ENCODE data around the gene GALNS. TPM values are rescaled to one million over a fixed set of nuclear protein-coding genes. Genes with fewer than 3 reads are reported as not detected.

Gene GALNS
- total and polyA plus RNA-seq, 2 donors (not counting 1 experiment from before 2014, with no cell fraction given) = 45.5 to 68.4 TPM

- peaks cover 5% of the 10 kb centered on the region for H4K20me1 ChIP-seq (ENCODE audit: control insufficient read depth, insufficient read depth, low read length, poor library complexity, severe bottlenecking)
These were observed 40.7 kb downstream of the GALNS start for GRCh38 chr16:88815901-88816589.

More at GRCh38 chr16:88815901-88816589, 40.7 kb downstream of the GALNS start:
- H3K36me3 ChIP-seq (replicated peaks in 1 of 2; ENCODE audit: control extremely low read depth in 1 of 2, control insufficient read depth in 1 of 2, extremely low read depth in 1 of 2, insufficient read depth in 2 of 2, low read length in 1 of 2) = peaks cover 0 to 3% of the 10 kb centered on the region in 2 experiments
- peak; percentile 26 for ATAC-seq (ENCODE audit: low read depth)
- no peak overlapping the region for H3K4me3 ChIP-seq (ENCODE audit: control extremely low read depth in 1 of 5, extremely low read depth in 1 of 5, insufficient read depth in 1 of 5, low read depth in 2 of 5, low read length in 4 of 5)
- Mint-ChIP-seq H3K27ac (no peak overlapping the region), H3K9me3 (ENCODE audit: insufficient read depth) (no peaks in the 10 kb centered on the region), H3K4me3 (no peak overlapping the region), H3K4me1 (peaks cover 4% of the 10 kb centered on the region), H3K27me3 (no peaks in the 10 kb centered on the region)
- ChIA-PET POLR2A (interaction anchor here (1.3 kb wide), 1 partner anchor 402 kb away, joined by 3 read pairs; the partner anchor contains the start of gene ZNF778), CTCF (interaction anchor here (0.6 to 4.3 kb wide), 11 partner anchors 13 to 401 kb away, joined by 3 to 19 read pairs (median 5); partner anchors contain the start of genes CYBA, GALNS, TRAPPC2L and ZNF778)
- H3K9me3 ChIP-seq (ENCODE audit: control extremely low read depth in 1 of 3, control insufficient read depth in 2 of 3, insufficient read depth in 1 of 3, low read length in 2 of 3) = no peaks in the 10 kb centered on the region
- intact Hi-C loops (cut with micrococcal nuclease) = loop anchor here (1.0 to 2.0 kb wide), 2 partner anchors 127 to 400 kb away; no protein-coding TSS in a partner anchor
- no peak overlapping the region for H3K9ac ChIP-seq (ENCODE audit: low read length)
- H2AFZ ChIP-seq (ENCODE audit: insufficient read depth, low read depth, low read length, poor library complexity, severe bottlenecking) = no peak overlapping the region
- H3K27ac ChIP-seq (ENCODE audit: low read length in 2 of 2) = no peak overlapping the region
- TF ChIP-seq CTCF (IDR thresholded peaks at IDR 0.05) (peak; percentile 84), EZH2 (IDR thresholded peaks at IDR 0.05; ENCODE audit: borderline replicate concordance, insufficient read depth, low read depth, low read length, poor library complexity, severe bottlenecking) (no peak)
- no peaks in the 10 kb centered on the region for H3K27me3 ChIP-seq (replicated peaks in 1 of 4; ENCODE audit: control extremely low read depth in 1 of 4, control insufficient read depth in 3 of 4, insufficient read depth in 4 of 4, low read length in 3 of 4)
- WGBS (ENCODE audit: insufficient coverage) = 52% methylated on average over 18 of the region's 19 CpGs
- peaks cover under 1 to 16% of the 10 kb centered on the region in 2 donors for H3K4me1 ChIP-seq (ENCODE audit: control insufficient read depth in 2 of 2, insufficient read depth in 2 of 2, low read length in 2 of 2)
- H3K4me2 ChIP-seq (replicated peaks; ENCODE audit: low read depth, low read length, poor library complexity, severe bottlenecking) = no peak overlapping the region
- DNase-seq = peak; percentile 74
- peaks cover 4% of the 10 kb centered on the region for H3K79me2 ChIP-seq (ENCODE audit: control insufficient read depth, insufficient read depth, low read length)

Measured in B cell (primary cell).